8988T (cell line): ENCODE results near the gene PTPN4.

ENCODE experiments used
- DNase-seq: peaks from one replicate; pipeline ENCODE4 v3.0.0; 2011

PTPN4 gene

GRCh38 chr2:120029672-120030640 is 270.2 kb downstream of the PTPN4 start:
- no peak for DNase-seq

- DNase-seq, result no peak
These were observed 272.6 kb downstream of the PTPN4 start for GRCh38 chr2:120032297-120032696.
